ENCODE results near the gene KLHL12.

GRCh38 chr1:202961220-202961880 is 34.3 kb upstream of the KLHL12 start:
- TF ChIP-seq CTCF (optimal IDR thresholded peaks at IDR 0.05 in 1 of 3, IDR thresholded peaks at IDR 0.05 in 1 of 3, conservative IDR thresholded peaks at IDR 0.05 in 1 of 3; ENCODE audit: extremely low read depth in 1 of 3, insufficient read depth in 2 of 3, low read length in 3 of 3) (no peak), EZH2 (IDR thresholded peaks at IDR 0.05; ENCODE audit: low read length) (no peak)
